AG09319 (cell line): ENCODE measurements around the gene CFAP97D2.
"Not testable (repeated sequence)": the region's sequence is repeated elsewhere in the genome, so short reads cannot be mapped to it uniquely, and the experiment has no call there.

Source experiments
- DNase-seq: peaks from one replicate; pipeline ENCODE4 v3.0.0-alpha.2; 2010; ENCODE audit warnings: low read depth; ENCODE audit errors: extremely low read depth
- TF ChIP-seq, protein P1 (sequence below): IDR thresholded peaks from 2 replicates; pipeline ENCODE4 v1.5.1; 2011; ENCODE audit warnings: low read depth, mild to moderate bottlenecking, inconsistent platforms, low read length, moderate library complexity

CFAP97D2 gene

GRCh38 chr13:114164681-114165429 lies 14.2 kb upstream of the CFAP97D2 start:
- TF ChIP-seq, protein P1, sequence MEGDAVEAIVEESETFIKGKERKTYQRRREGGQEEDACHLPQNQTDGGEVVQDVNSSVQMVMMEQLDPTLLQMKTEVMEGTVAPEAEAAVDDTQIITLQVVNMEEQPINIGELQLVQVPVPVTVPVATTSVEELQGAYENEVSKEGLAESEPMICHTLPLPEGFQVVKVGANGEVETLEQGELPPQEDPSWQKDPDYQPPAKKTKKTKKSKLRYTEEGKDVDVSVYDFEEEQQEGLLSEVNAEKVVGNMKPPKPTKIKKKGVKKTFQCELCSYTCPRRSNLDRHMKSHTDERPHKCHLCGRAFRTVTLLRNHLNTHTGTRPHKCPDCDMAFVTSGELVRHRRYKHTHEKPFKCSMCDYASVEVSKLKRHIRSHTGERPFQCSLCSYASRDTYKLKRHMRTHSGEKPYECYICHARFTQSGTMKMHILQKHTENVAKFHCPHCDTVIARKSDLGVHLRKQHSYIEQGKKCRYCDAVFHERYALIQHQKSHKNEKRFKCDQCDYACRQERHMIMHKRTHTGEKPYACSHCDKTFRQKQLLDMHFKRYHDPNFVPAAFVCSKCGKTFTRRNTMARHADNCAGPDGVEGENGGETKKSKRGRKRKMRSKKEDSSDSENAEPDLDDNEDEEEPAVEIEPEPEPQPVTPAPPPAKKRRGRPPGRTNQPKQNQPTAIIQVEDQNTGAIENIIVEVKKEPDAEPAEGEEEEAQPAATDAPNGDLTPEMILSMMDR, result no peak
- no peak for DNase-seq

GRCh38 chr13:114166381-114167131 lies 12.5 kb upstream of the CFAP97D2 start:
- DNase-seq, result no peak
- TF ChIP-seq, protein P1, result no peak

GRCh38 chr13:114167426-114167825 lies 11.6 kb upstream of the CFAP97D2 start:
- TF ChIP-seq, protein P1, result no peak
- no peak for DNase-seq

GRCh38 chr13:114167885-114168284 lies 11.2 kb upstream of the CFAP97D2 start:
- DNase-seq, result no peak
- TF ChIP-seq, protein P1, result no peak

DNA sequence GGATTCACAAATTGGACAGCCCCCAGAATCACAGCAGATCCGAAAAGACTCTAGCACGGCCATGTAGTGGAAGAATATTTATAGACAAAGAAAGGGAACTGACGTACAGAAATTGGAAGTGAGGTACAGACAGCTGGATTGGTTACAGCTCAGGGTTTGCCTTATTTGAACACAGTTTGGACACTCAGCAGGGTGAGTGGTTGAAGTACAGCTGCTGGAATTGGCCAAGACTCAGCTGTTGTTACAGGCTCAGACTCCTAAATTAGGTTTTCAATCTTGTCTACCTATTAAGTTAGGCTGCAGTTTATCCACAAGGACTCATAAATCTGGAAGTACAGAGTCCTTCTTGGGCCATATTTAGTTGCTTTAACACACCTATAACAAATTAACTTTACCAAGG lies 5.8 kb upstream of the CFAP97D2 start:
- TF ChIP-seq, protein P1, result no peak
- no peak for DNase-seq

DNA sequence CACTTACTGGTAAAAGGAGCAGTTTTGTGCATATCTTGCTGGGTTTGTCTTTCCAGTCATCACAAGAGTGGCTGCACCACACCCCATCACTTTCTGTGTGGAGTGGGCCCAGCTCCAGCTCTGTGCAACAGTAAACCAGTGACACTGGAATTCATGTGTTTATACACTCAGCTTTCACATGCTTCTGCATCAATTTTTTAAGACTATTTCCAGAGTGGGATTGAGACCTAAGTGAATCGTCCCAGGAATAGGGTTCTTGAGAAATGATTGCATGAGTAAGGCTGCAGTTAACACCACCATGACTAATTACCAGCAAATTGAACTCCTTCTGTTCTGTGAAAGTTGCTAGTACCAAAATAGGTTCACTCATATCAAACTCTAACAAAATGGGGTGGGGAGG lies 5.3 kb upstream of the CFAP97D2 start:
- DNase-seq, result no peak
- TF ChIP-seq, protein P1, result no peak

DNA sequence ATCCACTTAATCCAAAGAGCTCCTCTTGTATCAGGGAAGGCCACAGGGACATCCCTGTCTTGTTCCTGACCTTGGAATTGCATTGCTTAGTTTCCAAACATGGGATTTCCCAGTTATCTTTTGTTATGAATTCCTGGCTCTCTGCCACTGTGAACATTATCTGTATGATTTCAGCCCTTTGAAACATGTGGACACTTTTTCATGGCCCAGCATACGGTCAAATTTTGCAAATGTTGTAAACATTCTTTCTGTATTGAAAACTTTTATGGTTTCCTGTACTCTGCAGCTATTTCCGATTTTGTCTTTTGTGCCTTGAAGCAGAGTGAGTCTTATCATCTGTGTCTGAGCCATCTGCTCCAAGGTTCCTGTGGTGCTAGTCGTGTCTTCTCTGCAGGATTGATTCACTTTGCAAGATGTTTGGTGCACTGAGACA lies 4.5 kb upstream of the CFAP97D2 start:
- DNase-seq, result no peak
- TF ChIP-seq, protein P1, result no peak

GRCh38 chr13:114176359-114176902 lies 2.6 kb upstream of the CFAP97D2 start:
- DNase-seq, result not testable (repeated sequence)
